SH-SY5Y (cell line): ENCODE results near the gene VCX.

Source experiments
- GATA2 ChIP-seq: IDR thresholded peaks from 2 replicates; pipeline ENCODE4 v1.6.1; 2011; ENCODE audit warnings: mild to moderate bottlenecking, low read depth, low read length
- GATA3 ChIP-seq: IDR thresholded peaks from 2 replicates; pipeline ENCODE4 v1.6.1; 2011; ENCODE audit warnings: low read depth, mild to moderate bottlenecking, low read length, moderate library complexity

GRCh38 chrX:7828594-7828993 lies 14.4 kb upstream of the VCX start:
- TF ChIP-seq GATA2 = no peak
- no peak for TF ChIP-seq GATA3
